H9 (cell line): ENCODE data around the gene ANKRD13C. TPM values are rescaled to one million over a fixed set of nuclear protein-coding genes. Genes with fewer than 3 reads are reported as not detected.
A peak's percentile ranks its signal among the peaks of the same experiment; 100 is the strongest.

Experiments used
- DNase-seq: peaks from one replicate; pipeline ENCODE4 v3.0.0-alpha.2; 2017
- H2AFZ ChIP-seq: one replicate; pipeline ENCODE4 v1.6.1; 2013; ENCODE audit warnings: mild to moderate bottlenecking, low read length, control low read depth, moderate library complexity
- H2AK5ac ChIP-seq: 2 replicates; pipeline ENCODE4 v1.6.1; 2013; ENCODE audit warnings: low read length, control low read depth, mixed read lengths; ENCODE audit not compliant: insufficient read length
- H2BK120ac ChIP-seq: one replicate; pipeline ENCODE4 v1.6.1; 2013; ENCODE audit warnings: low read depth, mild to moderate bottlenecking, low read length, control low read depth, inconsistent platforms; ENCODE audit not compliant: poor library complexity, severe bottlenecking
- H2BK12ac ChIP-seq: 2 replicates; pipeline ENCODE4 v1.6.1; 2013; ENCODE audit warnings: low read length, control low read depth, mixed read lengths, low read depth; ENCODE audit not compliant: insufficient read length
- H2BK15ac ChIP-seq: 2 replicates; pipeline ENCODE4 v1.6.1; 2013; ENCODE audit warnings: low read depth, low read length, control low read depth
- H2BK20ac ChIP-seq: one replicate; pipeline ENCODE4 v1.6.1; 2013; ENCODE audit warnings: low read depth, mild to moderate bottlenecking, low read length, control low read depth, inconsistent platforms; ENCODE audit not compliant: poor library complexity, severe bottlenecking
- H2BK5ac ChIP-seq: 2 replicates; pipeline ENCODE4 v1.6.1; 2013; ENCODE audit warnings: low read length, control low read depth, mixed read lengths; ENCODE audit not compliant: insufficient read length
- H3K14ac ChIP-seq: 2 replicates; pipeline ENCODE4 v1.6.1; 2013; ENCODE audit warnings: low read length, control low read depth; ENCODE audit not compliant: insufficient read depth
- H3K18ac ChIP-seq: 2 replicates; pipeline ENCODE4 v1.6.1; 2013; ENCODE audit warnings: low read depth, mild to moderate bottlenecking, mixed read lengths, low read length, control low read depth; ENCODE audit not compliant: insufficient read length
- H3K23ac ChIP-seq: 2 replicates; pipeline ENCODE4 v1.6.1; 2013; ENCODE audit warnings: low read length, control low read depth, mixed read lengths, low read depth; ENCODE audit not compliant: insufficient read length
- H3K23me2 ChIP-seq: 2 replicates; pipeline ENCODE4 v1.6.1; 2013; ENCODE audit warnings: low read depth, mild to moderate bottlenecking, mixed read lengths, low read length, control low read depth; ENCODE audit not compliant: insufficient read length, poor library complexity, severe bottlenecking
- H3K27ac ChIP-seq: 2 replicates; pipeline ENCODE4 v1.5.1; 2013; ENCODE audit warnings: low read length, control low read depth, mixed read lengths, low read depth; ENCODE audit not compliant: insufficient read length
- H3K27me3 ChIP-seq: 2 replicates; pipeline ENCODE4 v1.6.1; 2013; ENCODE audit warnings: low read length, control low read depth, inconsistent platforms; ENCODE audit not compliant: insufficient read depth
- H3K4ac ChIP-seq: 2 replicates; pipeline ENCODE4 v1.6.1; 2013; ENCODE audit warnings: low read depth, mild to moderate bottlenecking, control low read depth, inconsistent platforms, low read length, moderate library complexity
- H3K4me1 ChIP-seq: 2 replicates; pipeline ENCODE4 v1.6.1; 2013; ENCODE audit warnings: low read length, control low read depth, inconsistent platforms; ENCODE audit not compliant: insufficient read depth
- H3K4me2 ChIP-seq: 2 replicates; pipeline ENCODE4 v1.6.1; 2013; ENCODE audit warnings: low read length, control low read depth, mixed read lengths; ENCODE audit not compliant: insufficient read length, insufficient read depth
- H3K56ac ChIP-seq: 2 replicates; pipeline ENCODE4 v1.6.1; 2013; ENCODE audit warnings: low read depth, mild to moderate bottlenecking, mixed read lengths, low read length, control low read depth; ENCODE audit not compliant: insufficient read length
- H3K79me1 ChIP-seq: 2 replicates; pipeline ENCODE4 v1.6.1; 2013; ENCODE audit warnings: low read depth, mild to moderate bottlenecking, moderate library complexity, low read length, control low read depth, inconsistent platforms; ENCODE audit not compliant: insufficient read depth, poor library complexity, severe bottlenecking
- H3K79me2 ChIP-seq: 2 replicates; pipeline ENCODE4 v1.6.1; 2013; ENCODE audit warnings: low read length, control low read depth, inconsistent platforms; ENCODE audit not compliant: insufficient read depth
- H3K9ac ChIP-seq: 2 replicates; pipeline ENCODE4 v1.6.1; 2013; ENCODE audit warnings: low read length, control low read depth, mixed read lengths; ENCODE audit not compliant: insufficient read length; ENCODE audit errors: extremely low read depth
- H3K9me3 ChIP-seq: one replicate; pipeline ENCODE4 v1.6.1; 2013; ENCODE audit warnings: low read depth, low read length, inconsistent platforms; ENCODE audit not compliant: control insufficient read depth
- H3T11ph ChIP-seq: one replicate; pipeline ENCODE4 v1.6.1; 2013; ENCODE audit warnings: mild to moderate bottlenecking, low read length, control low read depth, inconsistent platforms
- H4K20me1 ChIP-seq: one replicate; pipeline ENCODE4 v1.6.1; 2013; ENCODE audit not compliant: control insufficient read depth, insufficient read length, insufficient read depth
- H4K5ac ChIP-seq: 2 replicates; pipeline ENCODE4 v1.6.1; 2013; ENCODE audit warnings: low read depth, mild to moderate bottlenecking, mixed read lengths, low read length, control low read depth; ENCODE audit not compliant: insufficient read length
- H4K8ac ChIP-seq: replicated peaks from 2 replicates; pipeline ENCODE4 v1.6.1; 2013; ENCODE audit warnings: low read length, control low read depth, mixed read lengths, low read depth; ENCODE audit not compliant: insufficient read length
- H4K91ac ChIP-seq: 2 replicates; pipeline ENCODE4 v1.6.1; 2013; ENCODE audit warnings: low read depth, mild to moderate bottlenecking, moderate library complexity, mixed read lengths, low read length, control low read depth; ENCODE audit not compliant: insufficient read length
- H3K27ac Mint-ChIP-seq, 3 experiments: 2 replicates in 2 of 3; 3 replicates in 1 of 3; pipeline ENCODE4 v1.8.0; 2020 to 2021; ENCODE audit warnings: mixed read lengths in 3 of 3, mild to moderate bottlenecking in 1 of 3, moderate library complexity in 1 of 3
- H3K27me3 Mint-ChIP-seq: 2 replicates; pipeline ENCODE4 v1.8.0; 2021; ENCODE audit warnings: low read depth, mild to moderate bottlenecking, moderate library complexity, mixed read lengths
- H3K36me3 Mint-ChIP-seq, 3 experiments: 2 replicates in 2 of 3; 3 replicates in 1 of 3; pipeline ENCODE4 v1.8.0; 2020 to 2021; ENCODE audit warnings: low read depth in 3 of 3, mixed read lengths in 3 of 3; ENCODE audit not compliant: insufficient read depth in 1 of 3
- H3K4me1 Mint-ChIP-seq, 2 experiments: 2 replicates each; pipeline ENCODE4 v1.8.0; 2020; ENCODE audit warnings: mixed read lengths in 2 of 2
- H3K4me3 Mint-ChIP-seq, 2 experiments: 2 replicates in 1 of 2; 3 replicates in 1 of 2; pipeline ENCODE4 v1.8.0; 2020 to 2021; ENCODE audit warnings: mild to moderate bottlenecking in 2 of 2, mixed read lengths in 2 of 2, moderate library complexity in 1 of 2
- H3K9me3 Mint-ChIP-seq, 2 experiments: 2 replicates in 1 of 2; 3 replicates in 1 of 2; pipeline ENCODE4 v1.8.0; 2020; ENCODE audit warnings: mild to moderate bottlenecking in 2 of 2, mixed read lengths in 2 of 2, moderate library complexity in 1 of 2
- total RNA-seq: library from RNA; stranded (reverse); gene quantifications from 2 replicates; pipeline ENCODE4 v1.2.1, GENCODE V29; 2021
- TF ChIP-seq, protein P1 (sequence below): fragments of 200-600 bp; sonication (generic); conservative IDR thresholded peaks from 3 replicates; pipeline ENCODE4 v1.8.0; 2021; ENCODE audit warnings: antibody characterized with exemption, mild to moderate bottlenecking

ANKRD13C gene
- total RNA-seq, 1 experiment from 2014 or later = 19.7 TPM

GRCh38 chr1:70293186-70293843, 61.2 kb downstream of the ANKRD13C start:
- no peak overlapping the region for H2BK20ac ChIP-seq
- Mint-ChIP-seq H3K4me1 (no peaks in the 10 kb centered on the region), H3K27ac (0 out of 7 replicates have a peak overlapping the region, but pooled peaks of 1 of the 3 experiments have one; percentile 6), H3K9me3 (no peaks in the 10 kb centered on the region), H3K27me3 (no peaks in the 10 kb centered on the region), H3K4me3 (no peak overlapping the region), H3K36me3 (peaks cover 10 to 53% (median 33%) of the 10 kb centered on the region in 3 experiments)
- H3K9me3 ChIP-seq = no peaks in the 10 kb centered on the region
- H3K4me2 ChIP-seq = no peak overlapping the region
- no peaks in the 10 kb centered on the region for H3K27me3 ChIP-seq
- no peak overlapping the region for H2BK5ac ChIP-seq
- H3K4ac ChIP-seq = no peak overlapping the region
- H3K4me1 ChIP-seq = no peaks in the 10 kb centered on the region
- H3K56ac ChIP-seq = no peak overlapping the region
- no peak overlapping the region for H3K27ac ChIP-seq
- no peaks in the 10 kb centered on the region for H4K20me1 ChIP-seq
- no peak overlapping the region for H2BK15ac ChIP-seq
- H3K18ac ChIP-seq = no peak overlapping the region
- no peak overlapping the region for H2AFZ ChIP-seq
- H3K9ac ChIP-seq = no peak overlapping the region
- no peak overlapping the region for H2BK120ac ChIP-seq
- no peak for DNase-seq
- no peak overlapping the region for H4K91ac ChIP-seq
- no peaks in the 10 kb centered on the region for H3K79me1 ChIP-seq
- no peak overlapping the region for H4K8ac ChIP-seq
- no peak overlapping the region for H3K14ac ChIP-seq
- no peak overlapping the region for H4K5ac ChIP-seq
- H3T11ph ChIP-seq = no peak overlapping the region
- H3K79me2 ChIP-seq = no peaks in the 10 kb centered on the region
- H2AK5ac ChIP-seq = no peak overlapping the region
- no peaks in the 10 kb centered on the region for H3K23me2 ChIP-seq
- TF ChIP-seq, protein P1, sequence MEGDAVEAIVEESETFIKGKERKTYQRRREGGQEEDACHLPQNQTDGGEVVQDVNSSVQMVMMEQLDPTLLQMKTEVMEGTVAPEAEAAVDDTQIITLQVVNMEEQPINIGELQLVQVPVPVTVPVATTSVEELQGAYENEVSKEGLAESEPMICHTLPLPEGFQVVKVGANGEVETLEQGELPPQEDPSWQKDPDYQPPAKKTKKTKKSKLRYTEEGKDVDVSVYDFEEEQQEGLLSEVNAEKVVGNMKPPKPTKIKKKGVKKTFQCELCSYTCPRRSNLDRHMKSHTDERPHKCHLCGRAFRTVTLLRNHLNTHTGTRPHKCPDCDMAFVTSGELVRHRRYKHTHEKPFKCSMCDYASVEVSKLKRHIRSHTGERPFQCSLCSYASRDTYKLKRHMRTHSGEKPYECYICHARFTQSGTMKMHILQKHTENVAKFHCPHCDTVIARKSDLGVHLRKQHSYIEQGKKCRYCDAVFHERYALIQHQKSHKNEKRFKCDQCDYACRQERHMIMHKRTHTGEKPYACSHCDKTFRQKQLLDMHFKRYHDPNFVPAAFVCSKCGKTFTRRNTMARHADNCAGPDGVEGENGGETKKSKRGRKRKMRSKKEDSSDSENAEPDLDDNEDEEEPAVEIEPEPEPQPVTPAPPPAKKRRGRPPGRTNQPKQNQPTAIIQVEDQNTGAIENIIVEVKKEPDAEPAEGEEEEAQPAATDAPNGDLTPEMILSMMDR = no peak
- H2BK12ac ChIP-seq = no peak overlapping the region
- H3K23ac ChIP-seq = no peak overlapping the region
